Stimulated activated naive B cell treated with anti-CD40 and anti-IgM and Interleukin-4, amounts not matched to agents 10 μg/mL and 1 μg/mL and 100 μg/mL, for 72 hours (primary cell): Measurements from ENCODE around the gene VSTM2B.
"Not testable (repeated sequence)": the region's sequence is repeated elsewhere in the genome, so short reads cannot be mapped to it uniquely, and the experiment has no call there.

Experiments used
- ATAC-seq, 2 donors: fragments of 150-1000 bp; cut with Tn5 transposase; replicated peaks; 2 replicates each; pipeline ENCODE4 v1.10.0; 2021; ENCODE audit warnings: moderate library complexity in 1 of 2
- DNase-seq: peaks from one replicate; pipeline ENCODE4 v3.0.0; 2021
- H3K27ac Mint-ChIP-seq: one replicate; pipeline ENCODE4 v1.8.0; 2022; ENCODE audit warnings: mild to moderate bottlenecking, mixed read lengths
- H3K27me3 Mint-ChIP-seq, 2 donors: one replicate each; pipeline ENCODE4 v1.8.0; 2022; ENCODE audit warnings: mixed read lengths in 2 of 2
- H3K36me3 Mint-ChIP-seq, 2 donors: one replicate each; pipeline ENCODE4 v1.8.0; 2022; ENCODE audit warnings: mixed read lengths in 2 of 2, mild to moderate bottlenecking in 1 of 2
- H3K4me1 Mint-ChIP-seq, 2 donors: one replicate each; pipeline ENCODE4 v1.8.0; 2022; ENCODE audit warnings: mixed read lengths in 2 of 2, mild to moderate bottlenecking in 1 of 2
- H3K4me3 Mint-ChIP-seq, 2 donors: one replicate each; pipeline ENCODE4 v1.8.0; 2022; ENCODE audit warnings: mild to moderate bottlenecking in 2 of 2, mixed read lengths in 2 of 2, moderate library complexity in 1 of 2
- H3K9me3 Mint-ChIP-seq, 2 donors: one replicate each; pipeline ENCODE4 v1.8.0; 2022; ENCODE audit warnings: mixed read lengths in 2 of 2, mild to moderate bottlenecking in 1 of 2

Gene VSTM2B

GRCh38 chr19:29535984-29536508 lies 10.3 kb downstream of the VSTM2B start:
- no peak for ATAC-seq
- H3K4me3 Mint-ChIP-seq: no peak overlapping the region
- H3K27ac Mint-ChIP-seq: no peak overlapping the region
- H3K9me3 Mint-ChIP-seq: peaks cover 0 to 2% of the 10 kb centered on the region in 2 donors
- DNase-seq: no peak
- H3K27me3 Mint-ChIP-seq: peaks cover 33 to 46% of the 10 kb centered on the region in 2 donors
- H3K36me3 Mint-ChIP-seq: no peaks in the 10 kb centered on the region
- no peaks in the 10 kb centered on the region for H3K4me1 Mint-ChIP-seq

GRCh38 chr19:29537181-29537580 lies 11.4 kb downstream of the VSTM2B start:
- ATAC-seq: no peak
- H3K36me3 Mint-ChIP-seq: no peaks in the 10 kb centered on the region
- no peaks in the 10 kb centered on the region for H3K4me1 Mint-ChIP-seq
- peaks cover 0 to 2% of the 10 kb centered on the region in 2 donors for H3K9me3 Mint-ChIP-seq
- no peak overlapping the region for H3K27ac Mint-ChIP-seq
- peaks cover 24 to 34% of the 10 kb centered on the region in 2 donors for H3K27me3 Mint-ChIP-seq
- DNase-seq: no peak
- H3K4me3 Mint-ChIP-seq: no peak overlapping the region

- no peak for DNase-seq
Observed at GRCh38 chr19:29537601-29538000, 11.8 kb downstream of the VSTM2B start.

GRCh38 chr19:29538146-29538545 lies 12.4 kb downstream of the VSTM2B start:
- H3K27ac Mint-ChIP-seq: no peak overlapping the region
- peaks cover 16 to 25% of the 10 kb centered on the region in 2 donors for H3K27me3 Mint-ChIP-seq
- DNase-seq: no peak
- no peaks in the 10 kb centered on the region for H3K4me1 Mint-ChIP-seq
- no peak overlapping the region for H3K4me3 Mint-ChIP-seq
- H3K36me3 Mint-ChIP-seq: no peaks in the 10 kb centered on the region
- ATAC-seq: no peak
- peaks cover 0 to 2% of the 10 kb centered on the region in 2 donors for H3K9me3 Mint-ChIP-seq

More at GRCh38 chr19:29537601-29538000, 11.8 kb downstream of the VSTM2B start:
- Mint-ChIP-seq H3K27ac (no peak overlapping the region), H3K27me3 (peaks cover 20 to 30% of the 10 kb centered on the region in 2 donors), H3K4me1 (no peaks in the 10 kb centered on the region), H3K4me3 (no peak overlapping the region), H3K36me3 (no peaks in the 10 kb centered on the region), H3K9me3 (peaks cover 0 to 2% of the 10 kb centered on the region in 2 donors)
- no peak for ATAC-seq

GRCh38 chr19:29538651-29539050 lies 12.9 kb downstream of the VSTM2B start:
- H3K9me3 Mint-ChIP-seq: peaks cover 0 to 2% of the 10 kb centered on the region in 2 donors
- peaks cover 12 to 20% of the 10 kb centered on the region in 2 donors for H3K27me3 Mint-ChIP-seq
- no peak for ATAC-seq
- no peaks in the 10 kb centered on the region for H3K4me1 Mint-ChIP-seq
- DNase-seq: no peak
- H3K27ac Mint-ChIP-seq: no peak overlapping the region
- H3K36me3 Mint-ChIP-seq: no peaks in the 10 kb centered on the region
- no peak overlapping the region for H3K4me3 Mint-ChIP-seq

DNA sequence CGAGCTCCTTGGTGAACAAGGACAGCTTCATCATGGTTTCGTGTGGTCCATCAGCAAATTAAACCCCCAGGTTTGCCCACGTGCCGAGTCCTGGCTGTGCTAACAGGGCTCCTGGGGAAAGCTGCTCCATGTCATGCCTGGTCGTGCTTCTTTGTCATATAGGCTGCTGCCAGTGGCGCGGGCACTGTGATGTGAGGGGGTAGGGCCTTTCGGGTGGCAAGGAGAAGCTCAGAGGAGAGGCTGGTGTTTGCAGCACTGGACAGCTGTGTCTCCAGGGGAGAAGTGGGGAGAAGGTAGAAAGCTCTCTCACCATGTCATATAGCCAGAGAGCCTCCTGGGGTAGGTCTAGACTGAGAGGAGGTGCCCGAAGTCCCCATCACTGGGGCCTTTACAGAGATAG lies 13.3 kb downstream of the VSTM2B start:
- ATAC-seq (no peak), DNase-seq (no peak)
- Mint-ChIP-seq H3K27me3 (peaks cover 7 to 15% of the 10 kb centered on the region in 2 donors), H3K4me3 (no peak overlapping the region), H3K27ac (no peak overlapping the region), H3K9me3 (peaks cover 0 to 2% of the 10 kb centered on the region in 2 donors), H3K36me3 (no peaks in the 10 kb centered on the region), H3K4me1 (no peaks in the 10 kb centered on the region)

DNA sequence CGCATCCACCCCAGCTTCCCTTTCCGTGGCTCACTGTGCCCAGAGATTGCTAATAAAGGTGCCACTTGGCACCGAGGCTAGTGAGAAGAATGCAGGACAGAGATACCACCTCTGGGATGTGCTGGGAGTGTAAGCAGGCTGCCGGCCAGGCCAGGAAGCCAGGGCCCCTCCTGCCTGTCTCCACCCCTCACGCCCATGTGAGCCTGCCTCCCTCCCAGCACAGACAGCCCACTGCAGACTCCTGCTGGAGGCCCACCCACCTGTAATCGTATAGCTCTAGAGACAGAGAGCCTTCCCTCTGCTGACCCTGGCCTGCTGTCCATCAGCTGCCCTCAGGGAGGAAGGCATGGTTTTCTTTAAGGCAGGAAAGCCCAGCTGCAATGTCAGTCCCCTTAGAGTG lies 13.9 kb downstream of the VSTM2B start:
- Mint-ChIP-seq H3K27ac (no peak overlapping the region), H3K4me3 (no peak overlapping the region), H3K27me3 (peaks cover 5 to 10% of the 10 kb centered on the region in 2 donors), H3K4me1 (no peaks in the 10 kb centered on the region), H3K9me3 (peaks cover 0 to 2% of the 10 kb centered on the region in 2 donors), H3K36me3 (no peaks in the 10 kb centered on the region)
- ATAC-seq (no peak), DNase-seq (no peak)

GRCh38 chr19:29540114-29540513 lies 14.3 kb downstream of the VSTM2B start:
- no peak for DNase-seq
- Mint-ChIP-seq H3K36me3 (no peaks in the 10 kb centered on the region), H3K27me3 (peaks cover 5 to 8% of the 10 kb centered on the region in 2 donors), H3K9me3 (peaks cover 0 to 5% of the 10 kb centered on the region in 2 donors), H3K4me1 (no peaks in the 10 kb centered on the region), H3K27ac (no peak overlapping the region), H3K4me3 (no peak overlapping the region)
- ATAC-seq: no peak

- no peaks in the 10 kb centered on the region for H3K36me3 Mint-ChIP-seq
- H3K4me3 Mint-ChIP-seq: no peak overlapping the region
- no peaks in the 10 kb centered on the region for H3K4me1 Mint-ChIP-seq
- H3K27ac Mint-ChIP-seq: no peak overlapping the region
- DNase-seq (no peak), ATAC-seq (no peak)
- H3K9me3 Mint-ChIP-seq: peaks cover 0 to 7% of the 10 kb centered on the region in 2 donors
- H3K27me3 Mint-ChIP-seq: no peaks in the 10 kb centered on the region
Observed at GRCh38 chr19:29541473-29542253, 15.9 kb downstream of the VSTM2B start.

DNA sequence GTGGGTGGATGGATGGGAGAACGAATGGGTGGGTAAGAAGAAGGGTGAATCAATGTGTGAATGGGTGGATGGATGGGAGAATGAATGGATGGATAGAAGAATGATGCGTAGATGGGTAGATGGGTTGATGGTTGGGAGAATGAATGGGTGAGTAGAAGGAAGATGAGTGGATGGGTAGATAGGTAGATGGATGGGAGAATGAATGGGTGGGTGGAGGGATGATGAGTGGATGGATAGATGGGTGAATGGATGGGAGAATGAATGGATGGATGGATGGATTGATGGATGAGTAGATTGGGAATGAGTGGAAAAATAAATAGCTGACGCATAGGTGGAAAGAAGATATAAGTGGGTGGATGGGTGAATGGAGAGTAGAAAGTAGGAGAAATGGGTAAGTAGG lies 16.5 kb downstream of the VSTM2B start:
- Mint-ChIP-seq H3K36me3 (no peaks in the 10 kb centered on the region), H3K4me3 (no peak overlapping the region), H3K27me3 (peaks cover 1 to 2% of the 10 kb centered on the region in 2 donors), H3K27ac (no peak overlapping the region), H3K4me1 (no peaks in the 10 kb centered on the region), H3K9me3 (peaks cover 0 to 7% of the 10 kb centered on the region in 2 donors)
- no peak for DNase-seq
- no peak for ATAC-seq

DNA sequence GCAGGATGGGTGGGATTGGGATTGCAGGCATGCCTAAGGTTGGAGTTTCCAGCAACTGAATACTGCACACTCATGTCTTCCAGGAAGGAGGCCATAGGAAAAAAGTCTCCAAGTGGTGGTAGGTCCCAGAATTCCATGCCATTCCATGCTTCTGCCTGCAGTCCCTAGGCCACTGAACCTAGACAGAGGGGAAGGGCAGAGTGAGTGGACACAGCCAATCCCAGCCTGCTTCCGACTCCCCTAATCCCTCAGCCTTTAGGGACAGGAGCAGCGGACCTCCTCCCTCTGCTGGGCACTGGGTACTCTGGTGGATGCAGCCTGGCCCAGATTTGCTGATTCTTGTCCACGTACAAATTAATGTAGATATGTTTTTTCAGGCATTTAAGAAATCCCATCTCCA lies 17.0 kb downstream of the VSTM2B start:
- DNase-seq: no peak
- H3K4me1 Mint-ChIP-seq: no peaks in the 10 kb centered on the region
- H3K9me3 Mint-ChIP-seq: peaks cover 0 to 7% of the 10 kb centered on the region in 2 donors
- no peak for ATAC-seq
- no peak overlapping the region for H3K27ac Mint-ChIP-seq
- H3K4me3 Mint-ChIP-seq: no peak overlapping the region
- H3K27me3 Mint-ChIP-seq: peaks cover 6% of the 10 kb centered on the region in 2 donors
- H3K36me3 Mint-ChIP-seq: no peaks in the 10 kb centered on the region

DNA sequence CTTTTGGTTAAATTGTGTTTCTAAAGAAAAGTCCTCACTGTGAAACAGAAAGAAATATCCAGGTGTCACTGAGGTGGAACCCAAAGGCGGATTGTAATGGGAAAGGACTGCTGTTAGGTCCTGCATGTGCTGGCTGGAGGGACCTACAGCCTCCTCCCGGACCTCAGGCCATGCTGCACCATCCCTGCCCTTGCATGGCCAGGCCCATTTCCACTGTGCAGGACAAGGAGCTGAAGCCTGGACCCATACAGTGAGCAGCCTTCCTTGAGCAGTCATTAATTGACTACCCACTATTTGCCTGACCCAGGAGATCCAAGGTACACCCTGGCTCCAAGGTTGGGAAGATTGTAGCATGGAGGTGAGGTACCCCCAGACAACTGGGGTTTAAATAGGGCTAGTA lies 17.6 kb downstream of the VSTM2B start:
- H3K9me3 Mint-ChIP-seq: peaks cover 0 to 7% of the 10 kb centered on the region in 2 donors
- no peak overlapping the region for H3K27ac Mint-ChIP-seq
- ATAC-seq: no peak

DNA sequence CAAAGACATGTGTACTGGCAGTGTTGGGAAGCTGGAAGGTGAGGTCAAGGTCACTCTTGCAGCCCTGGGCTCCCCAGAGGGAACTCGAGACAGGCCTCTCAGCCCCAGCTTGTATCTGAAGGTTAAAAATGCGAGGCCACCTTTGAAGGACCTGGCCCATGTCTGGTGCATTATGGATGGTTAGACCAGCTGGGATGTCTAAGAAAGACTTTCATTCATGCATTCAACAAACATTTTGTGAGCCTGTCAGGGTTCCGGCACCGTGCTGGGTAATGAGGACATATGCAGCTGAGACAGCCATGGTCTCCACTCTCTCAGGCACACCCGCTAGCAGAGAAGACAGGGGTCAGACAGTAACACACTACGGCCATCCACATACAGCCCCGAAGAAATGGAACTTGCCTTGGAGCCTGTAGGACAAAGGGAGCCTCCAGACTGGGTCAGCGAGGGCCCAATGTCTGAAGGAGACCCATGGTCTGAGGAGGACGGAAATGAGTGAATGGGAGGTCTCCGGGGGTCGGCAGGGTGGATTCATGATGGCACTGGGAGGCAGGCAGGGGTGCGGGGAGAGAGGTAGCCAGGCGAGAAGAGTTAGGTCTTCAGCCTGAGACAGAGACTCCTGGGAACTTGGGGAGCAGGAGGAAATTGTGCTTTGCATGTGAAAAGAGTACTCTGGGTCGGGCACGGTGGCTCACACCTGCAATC lies 19.0 kb downstream of the VSTM2B start:
- Mint-ChIP-seq H3K27me3 (peaks cover 8 to 9% of the 10 kb centered on the region in 2 donors), H3K36me3 (no peaks in the 10 kb centered on the region), H3K27ac (no peak overlapping the region), H3K4me3 (no peak overlapping the region), H3K4me1 (no peaks in the 10 kb centered on the region), H3K9me3 (peaks cover 0 to 5% of the 10 kb centered on the region in 2 donors)
- no peak for ATAC-seq
- DNase-seq: no peak

More for the DNA sequence above, 17.6 kb downstream of the VSTM2B start:
- H3K4me3 Mint-ChIP-seq: no peak overlapping the region
- DNase-seq: no peak
- no peaks in the 10 kb centered on the region for H3K4me1 Mint-ChIP-seq
- no peaks in the 10 kb centered on the region for H3K36me3 Mint-ChIP-seq
- H3K27me3 Mint-ChIP-seq: peaks cover 8 to 9% of the 10 kb centered on the region in 2 donors

DNA sequence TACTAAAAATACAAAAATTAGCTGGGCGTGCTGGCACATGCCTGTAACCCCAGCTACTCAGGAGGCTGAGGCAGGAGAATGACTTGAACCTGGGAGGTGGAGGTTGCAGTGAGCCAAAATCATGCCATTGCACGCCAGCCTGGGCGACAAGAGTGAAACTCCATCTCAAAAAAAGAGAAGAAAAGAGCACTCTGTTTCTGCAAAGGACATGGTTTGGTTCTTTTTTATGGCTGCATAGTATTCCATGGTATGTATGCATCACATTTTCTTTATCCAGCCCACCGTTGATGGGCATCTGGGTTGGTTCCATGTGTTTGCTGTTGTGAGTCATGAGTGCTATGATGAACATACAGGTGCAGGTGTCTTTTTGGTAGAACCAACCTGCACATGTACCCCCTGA lies 19.7 kb downstream of the VSTM2B start:
- H3K4me3 Mint-ChIP-seq, H3K27me3 Mint-ChIP-seq, H3K9me3 Mint-ChIP-seq, H3K27ac Mint-ChIP-seq, ATAC-seq, H3K4me1 Mint-ChIP-seq, H3K36me3 Mint-ChIP-seq, DNase-seq: not testable (repeated sequence)
